NB4 (cell line): Measurements from ENCODE around the gene WDR1.

Source experiments
- CTCF ChIP-seq: IDR thresholded peaks from one replicate; pipeline ENCODE4 v1.5.1; 2012; ENCODE audit warnings: low read depth, low read length
- MAX ChIP-seq: IDR thresholded peaks from 2 replicates; pipeline ENCODE4 v1.6.1; 2011; ENCODE audit warnings: low read depth, low read length
- POLR2A ChIP-seq: IDR thresholded peaks from 2 replicates; pipeline ENCODE4 v1.6.1; 2011; ENCODE audit warnings: mild to moderate bottlenecking; ENCODE audit not compliant: insufficient read length; ENCODE audit errors: extremely low read depth

GRCh38 chr4:10094841-10095240 is 21.8 kb downstream of the WDR1 start:
- no peak for TF ChIP-seq POLR2A
- TF ChIP-seq CTCF: no peak
- TF ChIP-seq MAX: no peak
